GM18507 (cell line): Measurements from ENCODE around the gene TRMT61A.

ENCODE experiments used
- DNase-seq: peaks from one replicate; pipeline ENCODE4 v3.0.0; 2011; ENCODE audit warnings: low read depth; ENCODE audit not compliant: insufficient read length; ENCODE audit errors: extremely low spot score
- FAIRE-seq: peaks from 2 replicates; lab custom pipeline; 2011; peaks lifted over from hg19 to GRCh38; lab: Jason Lieb, UNC

The TRMT61A gene

DNA sequence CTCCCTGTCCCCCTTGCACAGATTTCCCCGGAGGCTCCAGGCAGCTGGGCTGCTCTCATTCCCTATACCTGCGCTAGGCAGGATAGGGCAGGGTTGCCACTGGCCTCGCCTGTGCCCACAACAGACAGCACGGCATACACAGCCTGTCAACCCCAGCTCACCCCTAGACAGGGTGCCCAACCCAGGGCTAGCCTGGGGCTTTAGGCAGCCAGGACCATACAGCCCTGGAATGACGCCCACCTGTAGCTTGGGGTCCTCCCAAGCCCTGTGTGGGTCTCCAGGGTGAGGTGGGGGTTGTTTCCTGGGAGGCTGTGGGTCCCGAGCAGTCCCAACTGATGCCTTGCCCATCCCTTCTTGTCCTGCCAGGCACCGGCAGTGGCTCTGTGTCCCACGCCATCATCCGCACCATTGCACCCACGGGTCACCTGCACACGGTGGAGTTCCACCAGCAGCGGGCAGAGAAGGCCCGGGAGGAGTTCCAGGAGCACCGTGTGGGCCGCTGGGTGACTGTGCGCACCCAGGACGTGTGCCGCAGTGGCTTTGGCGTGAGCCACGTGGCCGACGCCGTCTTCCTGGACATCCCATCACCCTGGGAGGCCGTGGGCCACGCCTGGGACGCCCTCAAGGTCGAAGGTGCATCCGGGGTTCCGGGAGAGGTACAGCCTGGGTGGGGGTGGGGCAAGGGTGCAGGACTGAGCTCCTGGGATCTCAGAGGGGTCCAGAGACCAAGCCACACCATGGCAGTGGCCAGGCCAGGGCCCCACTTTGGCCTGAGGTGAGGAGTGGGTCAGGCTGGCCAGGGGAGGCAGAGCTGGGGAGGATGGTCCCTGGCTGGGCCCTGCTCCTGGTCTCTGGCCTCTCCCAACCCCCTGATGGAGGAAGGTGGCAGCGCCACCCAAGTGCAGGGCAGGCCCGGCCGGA is 3.5 kb downstream of the TRMT61A start:
- FAIRE-seq = no peak
- no peak for DNase-seq

DNA sequence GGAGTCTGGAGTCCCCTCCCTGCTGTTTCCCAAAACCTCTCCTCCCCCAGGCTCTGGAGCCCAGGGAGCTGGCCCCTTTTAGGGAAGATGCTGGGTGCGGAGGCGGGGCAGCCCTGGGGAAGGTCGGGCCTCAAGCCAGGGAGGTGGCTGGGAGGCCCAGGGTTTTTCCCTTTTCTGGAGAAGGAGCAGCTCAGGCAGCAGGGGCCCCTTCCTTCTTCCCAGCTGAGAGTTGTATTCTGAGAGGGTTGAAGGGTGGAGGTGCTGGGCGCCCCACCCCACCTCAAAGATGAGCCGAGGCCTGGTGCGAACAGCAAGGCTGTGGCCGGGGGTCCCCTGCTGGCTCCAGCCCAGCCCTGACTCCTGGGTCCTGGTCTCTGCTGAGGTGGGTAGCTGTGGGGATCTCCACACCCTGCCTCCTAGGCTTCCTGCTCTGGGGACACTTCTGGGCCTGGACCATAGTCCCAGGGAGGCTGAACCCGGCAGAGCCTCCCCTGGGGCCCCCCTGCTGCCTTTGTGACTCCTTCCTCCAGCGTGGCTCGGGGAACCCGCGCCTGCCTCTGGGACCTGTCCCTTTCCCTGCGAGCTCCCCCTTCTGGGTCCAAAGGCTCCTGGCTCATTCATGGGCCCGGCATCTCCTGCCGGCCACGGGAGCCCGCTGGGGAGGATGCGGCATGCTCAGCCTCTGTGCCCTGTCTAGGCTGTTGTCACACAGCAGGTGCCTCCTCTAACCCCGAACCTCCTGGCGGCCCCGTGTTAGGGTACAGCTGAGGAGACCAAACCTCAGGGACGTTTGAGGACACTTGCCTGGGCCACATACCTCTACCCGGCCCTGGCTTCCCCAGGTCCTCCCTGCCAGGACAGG is 4.4 kb downstream of the TRMT61A start:
- no peak for FAIRE-seq
- DNase-seq = no peak

- DNase-seq (no peak), FAIRE-seq (no peak)
These were observed 5.1 kb downstream of the TRMT61A start for GRCh38 chr14:103533999-103534575.

DNA sequence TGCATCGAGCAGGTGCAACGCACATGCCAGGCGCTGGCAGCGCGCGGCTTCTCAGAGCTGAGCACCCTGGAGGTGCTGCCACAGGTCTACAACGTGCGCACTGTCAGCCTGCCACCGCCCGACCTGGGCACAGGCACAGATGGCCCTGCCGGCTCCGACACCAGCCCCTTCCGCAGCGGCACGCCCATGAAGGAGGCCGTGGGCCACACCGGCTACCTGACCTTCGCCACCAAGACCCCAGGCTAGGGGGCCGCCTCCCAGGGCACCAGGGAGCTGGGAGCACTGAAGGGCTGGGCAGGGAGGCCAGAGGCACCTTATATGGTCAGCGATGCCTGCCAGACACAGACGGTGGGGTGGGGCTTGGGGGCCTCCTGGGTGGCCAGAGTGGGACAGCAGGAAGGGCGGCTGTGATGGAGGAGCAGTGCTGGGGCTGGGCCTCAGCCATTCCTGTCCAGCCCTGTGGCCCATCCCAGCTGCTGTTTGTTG is 5.6 kb downstream of the TRMT61A start:
- FAIRE-seq (no peak), DNase-seq (no peak)

- FAIRE-seq (no peak), DNase-seq (no peak)
These were observed 6.3 kb downstream of the TRMT61A start for GRCh38 chr14:103535081-103535890.

- FAIRE-seq = no peak
These were observed 7.0 kb downstream of the TRMT61A start for GRCh38 chr14:103535891-103536565.

GRCh38 chr14:103536693-103537092 is 7.7 kb downstream of the TRMT61A start:
- no peak for DNase-seq
- FAIRE-seq = no peak

More at GRCh38 chr14:103535891-103536565, 7.0 kb downstream of the TRMT61A start:
- no peak for DNase-seq

- FAIRE-seq (no peak), DNase-seq (no peak)
These were observed 8.4 kb downstream of the TRMT61A start for GRCh38 chr14:103537175-103537990.

DNA sequence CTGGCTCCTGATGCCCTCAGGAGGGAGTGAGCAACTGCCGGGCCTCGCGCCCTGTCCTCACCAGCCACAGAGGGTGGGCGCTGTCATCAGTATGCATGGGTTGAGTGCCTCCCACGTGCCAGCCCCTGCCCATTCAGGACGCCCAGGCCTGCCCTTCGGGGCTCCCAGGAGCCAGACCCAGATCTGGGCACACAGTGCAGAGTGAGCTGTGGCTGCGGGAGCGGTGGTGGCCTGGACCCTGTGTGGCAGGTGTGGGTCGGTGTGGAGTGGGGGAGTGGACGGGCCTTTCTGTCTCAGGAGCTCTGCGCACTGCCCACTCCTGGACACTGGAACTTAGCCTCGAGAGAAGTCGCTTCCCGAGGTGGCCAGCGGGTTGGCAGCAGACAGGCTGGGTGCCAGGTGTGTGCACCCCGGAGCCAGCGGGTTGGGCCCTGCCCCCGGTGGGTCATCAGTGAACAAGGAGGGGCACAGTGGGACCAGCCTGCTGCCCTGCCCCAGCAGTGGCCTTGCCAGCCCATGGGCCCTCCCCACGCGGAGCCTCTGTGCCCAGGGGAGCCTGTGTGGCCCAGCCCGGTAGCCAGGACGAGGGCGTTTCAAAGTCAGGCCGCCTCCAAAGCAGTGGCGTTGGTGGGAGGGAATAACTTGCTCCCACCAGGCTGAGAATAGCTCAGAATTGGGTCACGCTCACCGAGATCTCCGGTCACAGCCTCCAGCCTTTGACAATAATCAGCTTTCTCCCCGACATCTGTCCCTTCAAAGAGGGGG is 9.5 kb downstream of the TRMT61A start:
- DNase-seq (no peak), FAIRE-seq (no peak)

GRCh38 chr14:103539056-103539825 is 10.2 kb downstream of the TRMT61A start:
- DNase-seq (no peak), FAIRE-seq (no peak)

DNA sequence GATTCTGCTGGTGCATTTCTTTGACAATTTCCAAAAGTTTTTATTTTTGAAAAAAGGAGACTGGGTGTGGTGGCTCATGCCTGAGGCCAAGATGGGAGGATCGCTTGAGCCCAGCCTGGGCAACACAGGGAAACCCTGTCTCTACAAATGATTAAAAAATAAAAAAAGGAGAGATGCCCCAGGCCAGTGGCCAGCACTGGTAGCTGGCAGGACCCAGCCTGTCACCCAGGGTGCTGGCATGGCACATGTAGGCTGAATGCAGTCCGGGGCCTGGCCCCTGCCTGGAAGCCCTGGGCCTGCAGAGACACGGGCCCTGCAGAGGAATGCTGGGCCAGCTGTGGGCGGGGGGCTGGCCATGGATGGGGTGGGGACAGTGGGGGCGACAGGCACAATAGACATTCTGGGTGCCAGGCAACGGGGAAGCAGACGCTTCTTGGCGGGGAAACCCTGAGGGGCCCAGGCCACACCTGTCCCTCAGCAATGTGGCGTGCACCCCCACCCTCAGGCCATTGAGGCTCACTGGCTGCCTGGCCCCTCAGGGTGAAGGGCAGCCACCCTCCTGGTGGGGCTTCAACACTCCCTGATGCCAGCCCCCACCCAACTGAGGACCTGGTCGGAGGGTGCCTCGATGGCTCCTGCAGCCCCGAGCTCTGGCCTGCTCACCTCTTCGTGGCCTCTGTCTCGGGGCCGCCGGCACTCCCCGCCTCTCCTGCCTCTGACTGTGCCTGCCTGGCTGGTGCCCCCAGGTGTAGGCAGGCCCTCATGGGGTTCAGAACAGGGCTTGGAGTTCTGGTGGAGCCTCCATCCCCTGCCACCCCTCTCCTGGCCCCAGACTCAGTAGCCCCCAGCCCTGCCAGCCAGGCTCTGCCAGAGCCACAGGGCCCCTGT is 12.1 kb downstream of the TRMT61A start:
- DNase-seq (no peak), FAIRE-seq (no peak)

DNA sequence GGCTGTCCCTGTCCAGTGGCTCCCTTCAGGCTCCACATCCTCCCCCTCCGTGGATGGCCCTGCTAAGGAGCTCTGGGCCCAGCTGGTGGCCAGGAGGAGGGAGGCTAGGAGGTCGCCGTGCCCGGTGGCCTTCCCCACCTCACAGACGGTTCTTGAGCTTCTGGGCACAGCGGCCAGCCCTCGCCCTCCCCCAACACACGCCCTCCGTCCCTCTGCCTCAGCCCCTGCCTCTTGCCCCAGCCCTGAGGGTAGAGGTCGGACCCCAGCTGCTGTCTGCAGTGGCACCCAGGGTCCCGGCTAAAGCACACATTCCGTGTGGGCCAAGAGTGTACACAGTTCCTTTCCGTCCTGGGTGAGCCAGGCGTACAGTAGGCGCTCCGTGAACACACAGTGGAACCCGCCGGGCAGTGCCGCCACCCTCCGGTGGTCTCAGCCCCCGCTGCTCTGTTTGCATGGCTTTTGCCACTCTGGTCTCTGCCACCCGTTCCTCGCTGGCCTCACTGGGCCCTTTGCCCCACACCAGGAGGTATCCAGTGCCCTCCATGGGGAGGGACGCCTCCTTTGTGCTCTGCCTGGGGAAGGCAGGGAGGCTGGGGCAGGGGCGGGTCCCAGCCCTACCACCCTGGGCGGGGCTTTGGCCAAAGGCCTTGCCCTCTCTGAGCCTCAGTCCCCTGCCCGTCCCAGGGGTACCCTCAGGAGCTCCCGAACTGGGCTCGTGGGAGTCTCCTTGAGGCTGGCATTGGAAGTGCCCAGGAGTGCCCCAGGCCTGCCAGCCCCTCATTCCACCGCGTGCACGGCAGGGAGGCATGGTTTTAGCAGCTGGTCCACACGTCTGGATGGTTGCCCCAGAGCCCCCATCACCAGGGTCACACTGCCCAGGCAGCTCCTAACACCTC is 13.0 kb downstream of the TRMT61A start:
- no peak for FAIRE-seq

GRCh38 chr14:103542605-103543088 is 13.7 kb downstream of the TRMT61A start:
- no peak for FAIRE-seq
- no peak for DNase-seq

More for the DNA sequence above, 13.0 kb downstream of the TRMT61A start:
- DNase-seq = no peak

DNA sequence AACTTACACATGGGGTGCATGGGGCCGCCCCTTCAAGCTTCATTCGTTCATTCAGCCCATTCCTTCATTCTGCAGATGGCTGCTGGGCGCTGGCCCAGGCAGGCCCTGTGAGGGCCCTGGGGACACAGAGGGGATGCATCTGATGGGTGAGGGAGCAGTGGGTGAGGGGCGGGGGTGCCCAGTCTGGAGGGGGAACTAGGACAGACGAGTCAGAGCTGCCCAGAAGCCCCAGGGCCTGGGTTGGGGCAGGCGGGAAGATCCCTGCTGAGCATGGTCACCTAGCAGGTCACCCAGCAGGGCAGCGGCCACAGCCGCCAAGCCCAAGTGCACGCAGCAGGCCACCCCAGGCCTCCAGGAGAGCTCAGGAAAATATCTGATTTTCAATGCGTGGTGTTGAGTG is 14.1 kb downstream of the TRMT61A start:
- FAIRE-seq (no peak), DNase-seq (no peak)
